Karpas-422 (cell line): ENCODE results near the gene TMCO6. TPM values are rescaled to one million over a fixed set of nuclear protein-coding genes. Genes with fewer than 3 reads are reported as not detected.
"Not testable (repeated sequence)": the region's sequence is repeated elsewhere in the genome, so short reads cannot be mapped to it uniquely, and the experiment has no call there.

Experiments
- DNase-seq: peaks from one replicate; pipeline ENCODE4 v3.0.0-alpha.2; 2015
- H2AFZ ChIP-seq: fragments of 200-600 bp; sonication (generic); 2 replicates; pipeline ENCODE4 v1.6.1; 2014; ENCODE audit warnings: antibody characterized with exemption, low read length, mixed read lengths
- H3K27ac ChIP-seq: fragments of 200-600 bp; sonication (generic); 2 replicates; pipeline ENCODE4 v1.5.1; 2014; ENCODE audit warnings: mild to moderate bottlenecking, low read length, moderate library complexity
- H3K27me3 ChIP-seq: fragments of 200-600 bp; sonication (generic); 2 replicates; pipeline ENCODE4 v1.6.1; 2014; ENCODE audit warnings: low read length, mixed read lengths
- H3K36me3 ChIP-seq: fragments of 200-600 bp; sonication (generic); 2 replicates; pipeline ENCODE4 v1.6.1; 2014; ENCODE audit warnings: low read length, mixed read lengths; ENCODE audit not compliant: insufficient read depth
- H3K4me1 ChIP-seq: fragments of 200-600 bp; sonication (generic); 2 replicates; pipeline ENCODE4 v1.6.1; 2014; ENCODE audit warnings: mild to moderate bottlenecking, low read length, mixed read lengths
- H3K4me2 ChIP-seq: fragments of 200-600 bp; sonication (generic); 2 replicates; pipeline ENCODE4 v1.6.1; 2014; ENCODE audit warnings: low read length, low read depth, mild to moderate bottlenecking; ENCODE audit not compliant: poor library complexity, severe bottlenecking
- H3K4me3 ChIP-seq: fragments of 200-600 bp; sonication (generic); 2 replicates; pipeline ENCODE4 v1.5.1; 2014; ENCODE audit warnings: mild to moderate bottlenecking, antibody characterized with exemption, low read length, mixed read lengths
- H3K79me2 ChIP-seq: fragments of 200-600 bp; sonication (generic); 2 replicates; pipeline ENCODE4 v1.6.1; 2014; ENCODE audit warnings: mild to moderate bottlenecking, low read length, mixed read lengths
- H3K9ac ChIP-seq: fragments of 200-600 bp; sonication (generic); 2 replicates; pipeline ENCODE4 v1.6.0; 2014; ENCODE audit warnings: low read length
- H3K9me2 ChIP-seq: fragments of 200-600 bp; sonication (generic), shearing (Covaris generic); replicated peaks from 2 replicates; pipeline ENCODE4 v1.6.0; 2014; ENCODE audit warnings: mild to moderate bottlenecking, low read length, moderate library complexity; ENCODE audit not compliant: insufficient read depth
- H3K9me3 ChIP-seq: fragments of 300-700, 200-600 bp; sonication (generic); 2 replicates; pipeline ENCODE4 v1.6.1; 2014; ENCODE audit warnings: low read length, mixed read lengths
- H4K20me1 ChIP-seq: fragments of 200-600 bp; sonication (generic); 2 replicates; pipeline ENCODE4 v1.6.1; 2014; ENCODE audit warnings: mild to moderate bottlenecking, antibody characterized with exemption, low read length, low read depth; ENCODE audit not compliant: insufficient read depth
- total RNA-seq: library from RNA; depleted of rRNA; stranded (reverse); fragments of >200 nt; shearing (Covaris generic); gene quantifications from 2 replicates; pipeline ENCODE4 v1.2.3, GENCODE V29; 2014; ENCODE audit warnings: low replicate concordance

TMCO6 gene
- total RNA-seq, 1 experiment from 2014 or later, result 23.8 TPM

- Histone ChIP-seq H3K9me2 (no peaks in the 10 kb centered on the region), H2AFZ (no peak overlapping the region), H3K4me3 (no peak overlapping the region), H3K9me3 (peaks cover 4% of the 10 kb centered on the region; the same call in 1 of the 2 replicates), H3K36me3 (no peaks in the 10 kb centered on the region), H3K27me3 (no peaks in the 10 kb centered on the region), H3K79me2 (no peaks in the 10 kb centered on the region), H3K4me1 (no peaks in the 10 kb centered on the region), H4K20me1 (no peaks in the 10 kb centered on the region), H3K9ac (no peak overlapping the region), H3K4me2 (no peak overlapping the region), H3K27ac (no peak overlapping the region)
- DNase-seq, result no peak
These were observed 6.8 kb upstream of the TMCO6 start for GRCh38 chr5:140632366-140633020.

- H3K4me1 ChIP-seq, result no peaks in the 10 kb centered on the region
- H3K79me2 ChIP-seq, result no peaks in the 10 kb centered on the region
- no peaks in the 10 kb centered on the region for H4K20me1 ChIP-seq
- H3K9me2 ChIP-seq, result no peaks in the 10 kb centered on the region
- H2AFZ ChIP-seq, result no peak within 1 kb of the TSS
- H3K27me3 ChIP-seq, result no peaks in the 10 kb centered on the region
- H3K9me3 ChIP-seq, result peaks cover 4% of the 10 kb centered on the region; the same call in 1 of the 2 replicates
- no peak within 1 kb of the TSS for H3K4me2 ChIP-seq
- H3K36me3 ChIP-seq, result no peaks in the 10 kb centered on the region
- H3K4me3 ChIP-seq, result no peak within 1 kb of the TSS
- no peak for DNase-seq
- no peak within 1 kb of the TSS for H3K27ac ChIP-seq
- no peak within 1 kb of the TSS for H3K9ac ChIP-seq
These were observed 6.2 kb upstream of the TMCO6 start, which contains the start of gene CD14 for GRCh38 chr5:140633021-140633471. TSS of gene CD14 (minus strand) at chr5:140633175. CDS start at chr5:140633071, 104 bp downstream.

- Histone ChIP-seq H3K79me2 (no peaks in the 10 kb centered on the region), H3K27ac (no peak overlapping the region), H3K27me3 (no peaks in the 10 kb centered on the region), H3K9me3 (peaks cover 3% of the 10 kb centered on the region; the same call in 1 of the 2 replicates), H2AFZ (no peak overlapping the region), H3K4me2 (no peak overlapping the region), H3K4me3 (no peak overlapping the region), H4K20me1 (no peaks in the 10 kb centered on the region), H3K9me2 (no peaks in the 10 kb centered on the region), H3K9ac (no peak overlapping the region), H3K36me3 (no peaks in the 10 kb centered on the region), H3K4me1 (no peaks in the 10 kb centered on the region)
- no peak for DNase-seq
These were observed 5.8 kb upstream of the TMCO6 start for GRCh38 chr5:140633501-140633900.

- H3K9ac ChIP-seq, result no peak overlapping the region
- peaks cover 4% of the 10 kb centered on the region for H3K4me1 ChIP-seq
- no peak overlapping the region for H2AFZ ChIP-seq
- no peaks in the 10 kb centered on the region for H4K20me1 ChIP-seq
- H3K79me2 ChIP-seq, result no peaks in the 10 kb centered on the region
- no peaks in the 10 kb centered on the region for H3K9me2 ChIP-seq
- H3K27ac ChIP-seq, result no peak overlapping the region
- no peaks in the 10 kb centered on the region for H3K9me3 ChIP-seq
- DNase-seq, result no peak
- H3K4me2 ChIP-seq, result no peak overlapping the region
- H3K36me3 ChIP-seq, result no peaks in the 10 kb centered on the region
- H3K4me3 ChIP-seq, result no peak overlapping the region
- H3K27me3 ChIP-seq, result no peaks in the 10 kb centered on the region
These were observed 5.1 kb upstream of the TMCO6 start for GRCh38 chr5:140634103-140634502.

GRCh38 chr5:140635291-140636257 lies 3.7 kb upstream of the TMCO6 start:
- Histone ChIP-seq H3K4me2 (no peak overlapping the region), H3K27ac (no peak overlapping the region), H3K4me1 (peaks cover 12% of the 10 kb centered on the region), H3K79me2 (peaks cover 13% of the 10 kb centered on the region), H2AFZ (peak overlapping the region; percentile 17; the same call in 1 of the 2 replicates), H3K9me2 (no peaks in the 10 kb centered on the region), H3K27me3 (no peaks in the 10 kb centered on the region), H3K9me3 (no peaks in the 10 kb centered on the region), H4K20me1 (no peaks in the 10 kb centered on the region), H3K36me3 (no peaks in the 10 kb centered on the region), H3K9ac (no peak overlapping the region), H3K4me3 (no peak overlapping the region)
- DNase-seq, result no peak

- Histone ChIP-seq H3K9me2 (no peaks in the 10 kb centered on the region), H3K27ac (no peak overlapping the region), H3K27me3 (no peaks in the 10 kb centered on the region), H3K4me1 (peaks cover 17% of the 10 kb centered on the region), H2AFZ (no peak overlapping the region), H4K20me1 (no peaks in the 10 kb centered on the region), H3K4me3 (no peak overlapping the region), H3K79me2 (peaks cover 23% of the 10 kb centered on the region), H3K9ac (no peak overlapping the region), H3K4me2 (no peak overlapping the region), H3K9me3 (no peaks in the 10 kb centered on the region), H3K36me3 (no peaks in the 10 kb centered on the region)
- no peak for DNase-seq
These were observed 1.7 kb upstream of the TMCO6 start for GRCh38 chr5:140637371-140638100.

GRCh38 chr5:140638898-140639147 lies 428 bp upstream of the TMCO6 start:
- Histone ChIP-seq H3K4me2 (peak overlapping the region; percentile 90), H3K79me2 (peaks cover 23% of the 10 kb centered on the region), H2AFZ (peak overlapping the region; percentile 99), H3K4me1 (peaks cover 17% of the 10 kb centered on the region), H3K9ac (peak overlapping the region; percentile 67), H3K4me3 (peak overlapping the region; percentile 83)
- H3K27ac ChIP-seq, DNase-seq, H3K27me3 ChIP-seq, H3K9me2 ChIP-seq, H4K20me1 ChIP-seq, H3K9me3 ChIP-seq, H3K36me3 ChIP-seq: not testable (repeated sequence)

GRCh38 chr5:140641716-140642115 lies 2.5 kb downstream of the TMCO6 start:
- H4K20me1 ChIP-seq, result no peaks in the 10 kb centered on the region
- DNase-seq, result no peak
- H3K27ac ChIP-seq, result no peak overlapping the region
- H3K4me2 ChIP-seq, result no peak overlapping the region
- no peaks in the 10 kb centered on the region for H3K9me2 ChIP-seq
- no peaks in the 10 kb centered on the region; the same call in 1 of the 2 replicates for H3K36me3 ChIP-seq
- H3K4me1 ChIP-seq, result peaks cover 29% of the 10 kb centered on the region
- H3K9ac ChIP-seq, result no peak overlapping the region
- peaks cover 49% of the 10 kb centered on the region for H3K79me2 ChIP-seq
- no peak overlapping the region for H2AFZ ChIP-seq
- no peak overlapping the region for H3K4me3 ChIP-seq
- no peaks in the 10 kb centered on the region for H3K9me3 ChIP-seq
- H3K27me3 ChIP-seq, result no peaks in the 10 kb centered on the region
